PC-3 (cell line): ENCODE data around the gene LIN9. TPM values are rescaled to one million over a fixed set of nuclear protein-coding genes. Genes with fewer than 3 reads are reported as not detected.

Source experiments
- ATAC-seq: fragments of 200-7000 bp; cut with Tn5 transposase; 2 replicates; pipeline ENCODE4 v1.9.1; 2020; ENCODE audit warnings: mild to moderate bottlenecking, moderate library complexity
- BruUV-seq: library from RNA; stranded (reverse); fragments of 400-500 nt; replicated peaks from 2 replicates; lab custom pipeline; 2021; lab: Mats Ljungman, UMichigan
- CTCF ChIA-PET: fragments of 300-600 bp; sonication (Branson Sonifier 250); formaldehyde crosslinking; loops from one replicate; lab custom pipeline; 2022; ENCODE audit warnings: antibody characterized with exemption; lab: Charles Lee
- POLR2A ChIA-PET: fragments of 300-600 bp; sonication (Branson Sonifier 250); formaldehyde crosslinking; loops from one replicate; lab custom pipeline; 2022; ENCODE audit warnings: antibody characterized with exemption; ENCODE audit not compliant: unreplicated experiment; lab: Charles Lee
- DNase-seq: peaks from one replicate; pipeline ENCODE4 v3.0.0-alpha.2; 2015
- H2AFZ ChIP-seq: fragments of 300-600 bp; sonication (generic); 2 replicates; pipeline ENCODE4 v1.6.0; 2016; ENCODE audit warnings: antibody characterized with exemption, low read length
- H3F3A ChIP-seq: fragments of 300-600 bp; sonication (generic); one replicate; pipeline ENCODE4 v1.6.0; 2017; ENCODE audit warnings: antibody characterized with exemption, low read length, control low read depth, mild to moderate bottlenecking; ENCODE audit not compliant: unreplicated experiment
- H3K27ac ChIP-seq: fragments of 300-600 bp; sonication (generic); 2 replicates; pipeline ENCODE4 v1.5.1; 2016; ENCODE audit warnings: mild to moderate bottlenecking, low read length
- H3K27me3 ChIP-seq: fragments of 300-600 bp; sonication (generic); 2 replicates; pipeline ENCODE4 v1.6.1; 2016; ENCODE audit warnings: low read length, mixed read lengths
- H3K36me3 ChIP-seq: fragments of 300-600 bp; sonication (generic); 2 replicates; pipeline ENCODE4 v1.6.1; 2016; ENCODE audit warnings: low read depth, mixed run types, low read length, mixed read lengths
- H3K4me1 ChIP-seq: fragments of 300-600 bp; sonication (generic); 2 replicates; pipeline ENCODE4 v1.5.1; 2016; ENCODE audit warnings: low read length; ENCODE audit not compliant: insufficient read depth
- H3K4me2 ChIP-seq: fragments of 300-600 bp; sonication (generic); 2 replicates; pipeline ENCODE4 v1.6.0; 2016; ENCODE audit warnings: low read length
- H3K4me3 ChIP-seq: fragments of 300-600 bp; sonication (generic); 2 replicates; pipeline ENCODE4 v1.5.1; 2016; ENCODE audit warnings: mild to moderate bottlenecking, low read length, mixed read lengths
- H3K79me2 ChIP-seq: fragments of 300-600 bp; sonication (generic); 2 replicates; pipeline ENCODE4 v1.6.1; 2017; ENCODE audit warnings: low read length, mixed read lengths
- H3K9ac ChIP-seq: fragments of 300-600 bp; sonication (generic); 2 replicates; pipeline ENCODE4 v1.6.0; 2016; ENCODE audit warnings: mild to moderate bottlenecking, low read length
- H3K9me2 ChIP-seq: fragments of 300-600 bp; sonication (generic); replicated peaks from 2 replicates; pipeline ENCODE4 v1.6.1; 2016; ENCODE audit warnings: mixed run types, low read length, mixed read lengths
- H3K9me3 ChIP-seq: fragments of 300-600 bp; sonication (generic); 2 replicates; pipeline ENCODE4 v1.6.1; 2016; ENCODE audit warnings: low read length, mixed read lengths
- H4K20me1 ChIP-seq: fragments of 300-600 bp; sonication (generic); 2 replicates; pipeline ENCODE4 v1.6.1; 2016; ENCODE audit warnings: low read length, mixed read lengths
- CTCF ChIP-seq: fragments of 300-600 bp; sonication (generic); conservative IDR thresholded peaks from 2 replicates; pipeline ENCODE4 v1.5.1; 2017; ENCODE audit warnings: antibody characterized with exemption, low read depth, mild to moderate bottlenecking, low read length
- EZH2 ChIP-seq: fragments of 300-600 bp; sonication (generic); IDR thresholded peaks from one replicate; pipeline ENCODE4 v1.6.1; 2017; ENCODE audit warnings: antibody characterized with exemption, mild to moderate bottlenecking, low read length; ENCODE audit not compliant: unreplicated experiment
- EZH2phosphoT487 ChIP-seq: fragments of 300-600 bp; sonication (generic); IDR thresholded peaks from 2 replicates; pipeline ENCODE4 v1.6.1; 2018; ENCODE audit warnings: mild to moderate bottlenecking, antibody characterized with exemption, low read length, borderline replicate concordance
- intact Hi-C: fragments of 100-400 bp; cut with micrococcal nuclease; formaldehyde crosslinking; loops from 2 replicates; pipeline ENCODE4 v1.9.0; 2023
- total RNA-seq: library from RNA; depleted of rRNA; stranded (reverse); fragments of >200 nt; gene quantifications from 2 replicates; pipeline ENCODE4 v1.2.3, GENCODE V29; 2014

LIN9 gene
- total RNA-seq, 1 experiment from 2014 or later, result 25.3 TPM

GRCh38 chr1:226223157-226223785, 85.7 kb downstream of the LIN9 start, which contains the start of gene MIXL1:
TSS of gene MIXL1 (plus strand) at chr1:226223664. CDS start at chr1:226223682, 18 bp downstream.
- intact Hi-C loops, result no loop called here
- no peaks in the 10 kb centered on the region for H3F3A ChIP-seq
- CTCF ChIA-PET, result no interaction called here
- no peak within 1 kb of the TSS for H3K4me3 ChIP-seq
- ATAC-seq (no peak), DNase-seq (no peak)
- no peaks in the 10 kb centered on the region for H3K27me3 ChIP-seq
- no TSS peak for BruUV-seq
- POLR2A ChIA-PET, result no interaction called here
- no peaks in the 10 kb centered on the region for H3K4me1 ChIP-seq
- no peak within 1 kb of the TSS for H3K4me2 ChIP-seq
- no peak within 1 kb of the TSS for H3K9ac ChIP-seq
- H2AFZ ChIP-seq, result no peak within 1 kb of the TSS
- no peaks in the 10 kb centered on the region for H4K20me1 ChIP-seq
- no peaks in the 10 kb centered on the region for H3K36me3 ChIP-seq
- TF ChIP-seq EZH2 (no peak), CTCF (no peak), EZH2phosphoT487 (no peak)
- H3K79me2 ChIP-seq, result no peaks in the 10 kb centered on the region
- no peaks in the 10 kb centered on the region for H3K9me3 ChIP-seq
- no peak within 1 kb of the TSS for H3K27ac ChIP-seq
- no peaks in the 10 kb centered on the region for H3K9me2 ChIP-seq

GRCh38 chr1:226222686-226223085, 86.3 kb downstream of the LIN9 start:
- POLR2A ChIA-PET, result no interaction called here
- DNase-seq (no peak), ATAC-seq (no peak)
- Histone ChIP-seq H3K9me2 (no peaks in the 10 kb centered on the region), H4K20me1 (no peaks in the 10 kb centered on the region), H3K4me1 (no peaks in the 10 kb centered on the region), H3K36me3 (no peaks in the 10 kb centered on the region), H2AFZ (no peak overlapping the region), H3K4me3 (no peak overlapping the region), H3K27ac (no peak overlapping the region), H3K79me2 (no peaks in the 10 kb centered on the region), H3K27me3 (no peaks in the 10 kb centered on the region), H3K9me3 (no peaks in the 10 kb centered on the region), H3F3A (no peaks in the 10 kb centered on the region), H3K4me2 (no peak overlapping the region), H3K9ac (no peak overlapping the region)
- no peak for TF ChIP-seq EZH2
- no peak for TF ChIP-seq CTCF
- no peak for TF ChIP-seq EZH2phosphoT487
- intact Hi-C loops, result no loop called here
- CTCF ChIA-PET, result no interaction called here
- BruUV-seq, result no TSS peak

- ChIA-PET POLR2A (no interaction called here), CTCF (no interaction called here)
- intact Hi-C loops, result no loop called here
- Histone ChIP-seq H3F3A (no peaks in the 10 kb centered on the region), H2AFZ (no peak overlapping the region), H3K27ac (no peak overlapping the region), H3K36me3 (no peaks in the 10 kb centered on the region), H3K27me3 (no peaks in the 10 kb centered on the region), H3K9me2 (no peaks in the 10 kb centered on the region), H3K4me1 (no peaks in the 10 kb centered on the region), H4K20me1 (no peaks in the 10 kb centered on the region), H3K4me2 (no peak overlapping the region), H3K79me2 (no peaks in the 10 kb centered on the region), H3K4me3 (no peak overlapping the region), H3K9ac (no peak overlapping the region), H3K9me3 (no peaks in the 10 kb centered on the region)
- DNase-seq (no peak), ATAC-seq (no peak)
- no TSS peak for BruUV-seq
- TF ChIP-seq EZH2phosphoT487, result no peak
- no peak for TF ChIP-seq CTCF
- TF ChIP-seq EZH2, result no peak
Observed at GRCh38 chr1:226220473-226221189, 88.3 kb downstream of the LIN9 start.
